Transverse colon (tissue), 4 donors: Measurements from ENCODE around the gene MPND. TPM values are rescaled to one million over a fixed set of nuclear protein-coding genes. Genes with fewer than 3 reads are reported as not detected.

Source experiments
- DNase-seq: peaks from one replicate; pipeline ENCODE4 v3.0.0-alpha.2; 2019
- H3K27ac ChIP-seq, 4 donors: fragments of 200-600 bp; sonication (generic); 2 replicates each; pipeline ENCODE4 v1.5.1; 2016 to 2018; ENCODE audit warnings: inconsistent platforms in 4 of 4
- H3K27me3 ChIP-seq: fragments of 200-600 bp; sonication (generic); 2 replicates; pipeline ENCODE4 v1.5.1; 2017; ENCODE audit warnings: inconsistent platforms
- H3K36me3 ChIP-seq, 4 donors: fragments of 200-600 bp; sonication (generic); 2 replicates each; pipeline ENCODE4 v1.5.1; 2017 to 2019; ENCODE audit warnings: inconsistent platforms in 4 of 4
- H3K4me1 ChIP-seq, 4 donors: fragments of 200-600 bp; sonication (generic); 2 replicates each; pipeline ENCODE4 v1.5.1; 2017 to 2020; ENCODE audit warnings: inconsistent platforms in 4 of 4
- H3K4me3 ChIP-seq, 4 donors: fragments of 200-600 bp; sonication (generic); 1 replicate in 1 of 4; 2 replicates in 3 of 4; pipeline versions ENCODE4 v1.5.1 to v1.6.1; 2017 to 2019; ENCODE audit warnings: inconsistent platforms in 4 of 4
- H3K9me3 ChIP-seq, 2 donors: fragments of 200-600 bp; sonication (generic); 2 replicates each; pipeline ENCODE4 v1.5.1; 2017 to 2019; ENCODE audit warnings: inconsistent platforms in 2 of 2
- CTCF ChIP-seq, 5 experiments: fragments of 200-600 bp in 3 of 5; fragments of 450-650 bp in 2 of 5; sonication (generic) in 3 of 5; IDR thresholded peaks; 1 replicate in 2 of 5; 2 replicates in 3 of 5; pipeline ENCODE4 v1.5.1; 2016 to 2017; ENCODE audit warnings: antibody characterized with exemption in 5 of 5, inconsistent platforms in 3 of 5, mild to moderate bottlenecking in 2 of 5, moderate library complexity in 1 of 5
- EP300 ChIP-seq: sonication (generic); formaldehyde crosslinking; IDR thresholded peaks from one replicate; pipeline ENCODE4 v1.6.1; 2017; ENCODE audit warnings: antibody characterized with exemption, low read depth
- POLR2A ChIP-seq: fragments of 450-650 bp; IDR thresholded peaks from one replicate; pipeline ENCODE4 v1.6.1; 2016; ENCODE audit warnings: antibody characterized with exemption, mild to moderate bottlenecking, moderate library complexity
- POLR2AphosphoS5 ChIP-seq, 3 donors: sonication (generic); formaldehyde crosslinking; IDR thresholded peaks; one replicate each; pipeline ENCODE4 v1.6.1; 2016; ENCODE audit warnings: antibody characterized with exemption in 3 of 3
- WGBS, 2 donors: methylation state at CpG; one replicate each; pipeline ENCODE4 v1.1.5; 2018; ENCODE audit warnings: low coverage in 1 of 2; 5-methylcytosine and 5-hydroxymethylcytosine counted together
- in situ Hi-C, 4 donors: fragments of 200-750 bp; cut with MboI; loops; one replicate each; pipeline versions ENCODE4 v1.15.0 to v1.15.1; 2017; ENCODE audit warnings: low sequenced_read_pairs in 3 of 4, low pct_ligation_motif_present in 1 of 4, low pct_unique_long_range_greater_than_20kb in 1 of 4
- intact Hi-C: fragments of 100-400 bp; cut with DNase I; formaldehyde crosslinking; loops from one replicate; pipeline ENCODE4 v1.15.1; 2023; ENCODE audit warnings: low total_unique reads
- total RNA-seq, 4 donors: library from RNA; depleted of rRNA; stranded (reverse); fragments of >200 nt; gene quantifications; one replicate each; pipeline ENCODE4 v1.1.0, GENCODE V29; 2016

MPND gene
- total RNA-seq, 4 donors from 2014 or later: 16.5 to 96.5 (median 33.7) TPM

- Histone ChIP-seq H3K27me3 (no peaks in the 10 kb centered on the region), H3K4me1 (peaks cover 23 to 73% (median 42%) of the 10 kb centered on the region in 4 donors), H3K9me3 (no peaks in the 10 kb centered on the region), H3K4me3 (no peak overlapping the region), H3K27ac (peak overlapping the region; percentile 64 to 76 (median 70)), H3K36me3 (peaks cover 0 to 6% (median 0%) of the 10 kb centered on the region in 4 donors)
- in situ Hi-C loops: no loop called here
- WGBS, 2 donors: 53 to 68% methylated on average over 3 to 20 of the region's 20 CpGs
- no peak for TF ChIP-seq EP300
- TF ChIP-seq POLR2AphosphoS5 (IDR thresholded peaks at IDR 0.05): peak in 2 of 3 donors; percentile 21 to 51
- no peak for DNase-seq
- intact Hi-C loops: no loop called here
Observed at GRCh38 chr19:4391701-4392483, 48.5 kb downstream of the MPND start.

- no peak for DNase-seq
- peaks cover 0 to 4% (median 0%) of the 10 kb centered on the region in 4 donors for H3K36me3 ChIP-seq
- no peak overlapping the region for H3K4me3 ChIP-seq
- peaks cover 23 to 83% (median 51%) of the 10 kb centered on the region in 4 donors for H3K4me1 ChIP-seq
- no peaks in the 10 kb centered on the region for H3K9me3 ChIP-seq
- peak overlapping the region in 3 of 4 donors; percentile 10 to 32 (median 23) for H3K27ac ChIP-seq
- TF ChIP-seq CTCF (IDR thresholded peaks at IDR 0.05) (no peak), POLR2A (no peak), POLR2AphosphoS5 (IDR thresholded peaks at IDR 0.05) (no peak), EP300 (no peak)
- in situ Hi-C loops: no loop called here
- no peaks in the 10 kb centered on the region for H3K27me3 ChIP-seq
- WGBS, 2 donors: 74 to 80% methylated on average over 1 to 8 of the region's 8 CpGs
- intact Hi-C loops: no loop called here
Observed at GRCh38 chr19:4393947-4394590, 50.7 kb downstream of the MPND start.

DNA sequence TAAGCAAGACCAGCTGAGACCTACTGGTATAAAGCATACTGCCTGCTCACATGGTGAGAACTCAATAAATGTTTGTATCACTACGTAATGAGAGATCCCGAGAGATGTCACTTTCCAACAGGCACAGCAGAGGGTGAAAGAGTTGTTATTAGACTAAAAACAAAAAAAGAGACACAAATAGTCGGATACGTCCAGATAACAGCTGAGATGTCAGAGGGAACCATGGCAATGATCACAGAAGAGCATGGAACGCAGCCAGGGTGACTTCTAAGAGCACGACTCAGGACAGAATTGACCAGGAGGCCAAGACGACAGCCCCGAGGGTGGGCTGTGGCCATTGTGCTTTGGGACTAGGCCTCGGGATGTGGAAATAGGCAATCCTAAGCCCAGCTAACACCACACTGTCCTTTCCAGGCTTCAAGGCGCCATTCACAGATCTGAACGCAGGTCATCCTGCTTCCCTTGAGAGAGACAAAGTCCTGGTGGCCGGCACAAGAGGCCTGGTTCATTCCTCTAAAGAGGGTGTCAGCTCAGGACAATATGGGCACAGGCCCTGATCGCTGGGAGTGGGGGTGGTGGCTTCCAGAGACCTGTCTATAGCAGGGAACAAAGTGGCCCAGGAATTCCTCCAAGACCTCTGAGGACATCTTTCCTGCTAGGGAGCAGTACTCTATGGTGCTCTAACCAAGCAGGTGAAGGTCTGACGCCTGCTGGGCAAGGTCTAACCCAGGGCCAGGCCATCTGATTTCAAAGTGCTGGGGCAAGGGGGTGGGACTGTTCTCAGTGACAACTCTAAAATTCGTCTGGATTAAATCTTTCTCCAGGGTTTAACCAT is 53.8 kb downstream of the MPND start:
- peaks cover 12 to 72% (median 38%) of the 10 kb centered on the region in 4 donors for H3K4me1 ChIP-seq
- in situ Hi-C loops: no loop called here

GRCh38 chr19:4399812-4400134 is 56.4 kb downstream of the MPND start:
- intact Hi-C loops (loop anchor here (2.0 kb wide), 1 partner anchor 29 kb away; no protein-coding TSS in a partner anchor), in situ Hi-C loops (no loop called here)
- TF ChIP-seq EP300 (no peak), POLR2AphosphoS5 (IDR thresholded peaks at IDR 0.05) (no peak)
- Histone ChIP-seq H3K27me3 (no peaks in the 10 kb centered on the region), H3K4me1 (peaks cover 11 to 57% (median 38%) of the 10 kb centered on the region in 4 donors), H3K36me3 (no peaks in the 10 kb centered on the region), H3K4me3 (peak overlapping the region; percentile 90 to 99 (median 91)), H3K9me3 (no peaks in the 10 kb centered on the region), H3K27ac (peak overlapping the region; percentile 96 to 97 (median 97))
- 0% methylated on average over 11 of the region's 12 CpGs; no CpG with 5 or more reads in 1 of the 2 donors for WGBS, 2 donors
- peak; percentile 22 for DNase-seq

More for the DNA sequence above, 53.8 kb downstream of the MPND start:
- Histone ChIP-seq H3K27ac (no peak overlapping the region), H3K9me3 (no peaks in the 10 kb centered on the region), H3K36me3 (no peaks in the 10 kb centered on the region), H3K27me3 (no peaks in the 10 kb centered on the region), H3K4me3 (no peak overlapping the region)
- TF ChIP-seq POLR2A: no peak
- no peak for TF ChIP-seq CTCF (IDR thresholded peaks at IDR 0.05)
- no peak for TF ChIP-seq EP300
- no peak for TF ChIP-seq POLR2AphosphoS5 (IDR thresholded peaks at IDR 0.05)
- intact Hi-C loops: no loop called here
- WGBS, 2 donors: 72 to 91% methylated on average over 5 to 15 of the region's 15 CpGs
- no peak for DNase-seq
